Left lung (tissue), 10 donors: ENCODE data around the gene LTB4R2. TPM values are rescaled to one million over a fixed set of nuclear protein-coding genes. Genes with fewer than 3 reads are reported as not detected.

Experiments used
- ATAC-seq: fragments of 200-7000 bp; cut with Tn5 transposase; one replicate; pipeline ENCODE4 v1.9.1; 2020; ENCODE audit warnings: moderate library complexity
- DNase-seq, 4 donors: peaks; one replicate each; pipeline ENCODE4 v3.0.0-alpha.2; 2013 to 2020
- H3K27ac ChIP-seq, 2 donors: fragments of 200-600 bp; sonication (generic) in 1 of 2; one replicate each; pipeline versions ENCODE4 v1.5.0 to v1.8.0; 2020 to 2021
- H3K27me3 ChIP-seq, 2 donors: fragments of 200-600 bp; sonication (generic) in 1 of 2; one replicate each; pipeline versions ENCODE4 v1.5.0 to v1.8.0; 2020 to 2021
- H3K36me3 ChIP-seq, 2 donors: fragments of 200-600 bp; sonication (generic) in 1 of 2; one replicate each; pipeline versions ENCODE4 v1.5.0 to v1.8.0; 2020 to 2021
- H3K4me1 ChIP-seq, 2 donors: fragments of 200-600 bp; one replicate each; pipeline ENCODE4 v1.8.0; 2021
- H3K4me3 ChIP-seq, 2 donors: fragments of 200-600 bp; sonication (generic) in 1 of 2; one replicate each; pipeline versions ENCODE4 v1.5.0 to v1.8.0; 2020 to 2021; ENCODE audit warnings: mild to moderate bottlenecking in 1 of 2
- H3K9me3 ChIP-seq, 2 donors: fragments of 200-600 bp; sonication (generic) in 1 of 2; one replicate each; pipeline versions ENCODE4 v1.5.0 to v1.8.0; 2020 to 2021
- intact Hi-C, 2 donors: fragments of 100-400 bp; cut with DNase I; formaldehyde crosslinking; loops; one replicate each; pipeline versions ENCODE4 v1.11.2 to v1.14.2; 2022
- polyA plus RNA-seq, 6 donors: library from polyadenylated mRNA; unstranded; fragments of 120-200 nt; gene quantifications; one replicate each; pipeline ENCODE4 v1.2.1, GENCODE V29; 2013; ENCODE audit not compliant: insufficient read length in 6 of 6
- total RNA-seq, 2 donors: library from RNA; stranded (reverse); fragmentation: NEBNext Ultra II Directional; extraction: Animal tissue kit (Norgen Biotek cat#: 25700); gene quantifications; one replicate each; pipeline ENCODE4 v1.2.1, GENCODE V29; 2021
- TF ChIP-seq, protein P1 (sequence below), 2 donors: fragments of 200-600 bp; sonication (generic) in 1 of 2; IDR thresholded peaks; one replicate each; pipeline versions ENCODE4 v1.5.0 to v1.8.0; 2021; ENCODE audit warnings: antibody characterized with exemption in 2 of 2
- donor health status: DM: no; HTN: yes; CAD: no.
- donor health status: DM: no; HTN: no; CAD: no.

LTB4R2 gene
- total and polyA plus RNA-seq, 8 donors: 4.0 to 6.3 (median 5.6) TPM

- Histone ChIP-seq H3K4me3 (no peak overlapping the region), H3K27ac (no peak overlapping the region), H3K36me3 (peaks cover 3 to 58% of the 10 kb centered on the region in 2 donors), H3K27me3 (no peaks in the 10 kb centered on the region), H3K4me1 (peaks cover 17 to 48% of the 10 kb centered on the region in 2 donors), H3K9me3 (no peaks in the 10 kb centered on the region)
- no peak for DNase-seq
- ATAC-seq: no peak
- intact Hi-C loops: no loop called here
- TF ChIP-seq, protein P1, sequence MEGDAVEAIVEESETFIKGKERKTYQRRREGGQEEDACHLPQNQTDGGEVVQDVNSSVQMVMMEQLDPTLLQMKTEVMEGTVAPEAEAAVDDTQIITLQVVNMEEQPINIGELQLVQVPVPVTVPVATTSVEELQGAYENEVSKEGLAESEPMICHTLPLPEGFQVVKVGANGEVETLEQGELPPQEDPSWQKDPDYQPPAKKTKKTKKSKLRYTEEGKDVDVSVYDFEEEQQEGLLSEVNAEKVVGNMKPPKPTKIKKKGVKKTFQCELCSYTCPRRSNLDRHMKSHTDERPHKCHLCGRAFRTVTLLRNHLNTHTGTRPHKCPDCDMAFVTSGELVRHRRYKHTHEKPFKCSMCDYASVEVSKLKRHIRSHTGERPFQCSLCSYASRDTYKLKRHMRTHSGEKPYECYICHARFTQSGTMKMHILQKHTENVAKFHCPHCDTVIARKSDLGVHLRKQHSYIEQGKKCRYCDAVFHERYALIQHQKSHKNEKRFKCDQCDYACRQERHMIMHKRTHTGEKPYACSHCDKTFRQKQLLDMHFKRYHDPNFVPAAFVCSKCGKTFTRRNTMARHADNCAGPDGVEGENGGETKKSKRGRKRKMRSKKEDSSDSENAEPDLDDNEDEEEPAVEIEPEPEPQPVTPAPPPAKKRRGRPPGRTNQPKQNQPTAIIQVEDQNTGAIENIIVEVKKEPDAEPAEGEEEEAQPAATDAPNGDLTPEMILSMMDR (IDR thresholded peaks at IDR 0.05): no peak
Observed at GRCh38 chr14:24307156-24307574, 2.8 kb upstream of the LTB4R2 start.

DNA sequence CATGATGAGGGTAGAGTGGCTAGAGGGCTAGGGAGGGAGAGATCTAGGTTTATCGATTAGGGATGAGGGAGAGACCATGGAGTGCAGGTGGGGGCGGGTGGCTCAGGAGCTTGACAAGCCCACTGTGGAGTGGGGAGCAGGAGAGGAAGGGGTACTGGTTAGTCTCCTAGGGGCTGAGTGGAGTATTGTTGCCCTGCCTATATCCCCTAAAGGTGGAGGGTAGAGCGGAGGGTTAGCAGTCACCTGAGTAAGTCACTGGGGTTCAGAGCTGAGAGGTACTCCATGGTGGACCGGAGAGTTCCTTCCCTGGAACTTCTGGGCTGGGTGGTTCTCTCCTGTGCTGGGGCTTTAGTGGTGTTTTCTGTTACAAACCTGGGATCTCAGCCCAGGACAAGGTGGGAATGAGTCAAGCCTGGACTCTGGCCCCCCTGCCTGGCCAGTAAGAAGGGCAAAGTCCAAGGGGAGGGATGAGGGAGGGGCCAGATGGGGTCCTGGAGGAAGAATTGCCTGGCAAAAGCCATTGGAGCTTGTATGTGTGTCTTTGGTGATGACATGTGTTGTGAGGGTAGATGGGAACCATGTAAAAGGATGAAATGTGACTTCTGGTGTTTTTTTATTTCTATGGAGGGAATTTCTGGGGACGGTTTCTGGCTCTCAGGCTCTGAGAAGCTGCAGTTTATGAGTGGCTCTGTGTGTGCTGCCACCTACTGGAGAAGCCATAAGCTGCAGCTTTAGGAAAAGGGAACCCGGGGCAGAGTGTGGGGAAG is 2.2 kb upstream of the LTB4R2 start, which contains the start of gene CIDEB:
TSS of gene CIDEB (minus strand) at position 403 of the 767 bp plus-strand sequence. CDS start at position 284, 119 bp downstream.
- H3K36me3 ChIP-seq: peaks cover 3 to 52% of the 10 kb centered on the region in 2 donors
- H3K4me1 ChIP-seq: peaks cover 19 to 53% of the 10 kb centered on the region in 2 donors
- H3K9me3 ChIP-seq: no peaks in the 10 kb centered on the region
- TF ChIP-seq, protein P1 (IDR thresholded peaks at IDR 0.05): peak; percentile 93 to 97
- ATAC-seq (peak; percentile 40), DNase-seq (peak in 2 of 4 donors; percentile 51 to 67)
- intact Hi-C loops: no loop called here
- H3K4me3 ChIP-seq: no peak within 1 kb of the TSS
- H3K27me3 ChIP-seq: no peaks in the 10 kb centered on the region
- peak within 1 kb of the TSS in 1 of 2 donors; percentile 6 for H3K27ac ChIP-seq

DNA sequence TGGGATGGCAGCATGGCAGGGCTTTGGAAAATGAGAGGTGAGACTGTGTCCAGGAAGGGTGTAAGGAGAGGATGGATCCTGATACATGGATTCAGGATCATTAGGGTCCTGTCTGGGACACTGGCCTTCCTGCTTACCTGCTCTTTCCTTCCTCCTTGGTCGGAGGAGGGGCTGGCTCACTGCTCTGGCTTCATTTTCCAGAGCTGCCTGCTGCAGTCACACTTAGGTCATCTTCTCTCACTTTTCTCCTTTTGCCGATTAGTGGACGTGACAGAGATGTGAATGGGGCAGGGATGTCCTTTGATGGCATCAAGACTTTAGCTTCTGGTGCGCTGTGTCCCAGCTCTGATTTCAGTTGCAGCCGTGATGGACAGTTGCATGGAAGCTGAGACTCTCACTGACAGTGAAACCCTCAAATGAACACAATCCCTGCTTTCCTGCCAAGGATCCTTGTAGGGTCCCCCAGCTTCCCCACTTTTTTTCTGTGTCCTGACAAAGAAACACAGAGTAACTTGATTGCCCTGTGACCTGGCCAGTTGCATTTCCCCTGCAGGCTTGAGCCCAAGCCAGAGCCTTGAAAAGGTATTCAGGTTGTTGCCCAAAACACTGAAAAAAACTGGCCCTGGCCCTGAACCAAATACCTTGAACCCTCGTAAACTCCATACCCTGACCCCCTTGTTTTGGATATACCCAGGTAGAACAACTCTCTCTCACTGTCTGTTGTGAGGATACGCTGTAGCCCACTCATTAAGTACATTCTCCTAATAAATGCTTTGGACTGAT is 1.4 kb upstream of the LTB4R2 start:
- Histone ChIP-seq H3K9me3 (no peaks in the 10 kb centered on the region), H3K4me1 (peaks cover 19 to 61% of the 10 kb centered on the region in 2 donors), H3K4me3 (no peak overlapping the region), H3K27me3 (no peaks in the 10 kb centered on the region), H3K36me3 (peaks cover 3 to 44% of the 10 kb centered on the region in 2 donors), H3K27ac (peak overlapping the region in 1 of 2 donors; percentile 6)
- TF ChIP-seq, protein P1 (IDR thresholded peaks at IDR 0.05): peak in 1 of 2 donors; percentile 30
- no peak for ATAC-seq
- DNase-seq: no peak
- intact Hi-C loops: no loop called here

GRCh38 chr14:24310265-24310645 is 315 bp downstream of the LTB4R2 start:
- intact Hi-C loops: no loop called here
- no peak for ATAC-seq
- peaks cover 28 to 78% of the 10 kb centered on the region in 2 donors for H3K4me1 ChIP-seq

More at GRCh38 chr14:24310265-24310645, 315 bp downstream of the LTB4R2 start:
- Histone ChIP-seq H3K27ac (peak overlapping the region; percentile 86 to 95), H3K9me3 (no peaks in the 10 kb centered on the region), H3K36me3 (peaks cover 0 to 27% of the 10 kb centered on the region in 2 donors), H3K4me3 (peak overlapping the region; percentile 59 to 64), H3K27me3 (no peaks in the 10 kb centered on the region)
- TF ChIP-seq, protein P1 (IDR thresholded peaks at IDR 0.05): no peak
- no peak for DNase-seq
